OCI-LY1 (cell line): Measurements from ENCODE around the gene FOXJ2.

Source experiments
- H2AFZ ChIP-seq: fragments of 200-600 bp; sonication (generic), shearing (Covaris generic); 2 replicates; pipeline ENCODE4 v1.6.0; 2014; ENCODE audit warnings: antibody characterized with exemption, mild to moderate bottlenecking, low read length
- H3F3A ChIP-seq: fragments of 200-600 bp; sonication (generic), shearing (Covaris generic); 2 replicates; pipeline ENCODE4 v1.6.0; 2014; ENCODE audit warnings: mild to moderate bottlenecking, antibody characterized with exemption, low read length, moderate library complexity; ENCODE audit not compliant: insufficient read depth
- H3K27ac ChIP-seq: fragments of 200-600 bp; sonication (generic); 2 replicates; pipeline ENCODE4 v1.5.1; 2014; ENCODE audit warnings: low read length, mixed run types, mild to moderate bottlenecking, low read depth; ENCODE audit not compliant: poor library complexity, severe bottlenecking
- H3K27me3 ChIP-seq: fragments of 200-600 bp; sonication (generic); 2 replicates; pipeline ENCODE4 v1.6.0; 2014; ENCODE audit warnings: antibody characterized with exemption, mild to moderate bottlenecking, low read length, moderate library complexity; ENCODE audit not compliant: insufficient read depth
- H3K36me3 ChIP-seq: fragments of 200-600 bp; sonication (generic); 2 replicates; pipeline ENCODE4 v1.6.1; 2014; ENCODE audit warnings: mild to moderate bottlenecking, antibody characterized with exemption, low read length, moderate library complexity, mixed read lengths; ENCODE audit not compliant: insufficient read depth
- H3K4me1 ChIP-seq: fragments of 200-600 bp; sonication (generic); 2 replicates; pipeline ENCODE4 v1.5.1; 2014; ENCODE audit warnings: mild to moderate bottlenecking, low read length, moderate library complexity; ENCODE audit not compliant: insufficient read depth, severe bottlenecking
- H3K4me2 ChIP-seq: fragments of 200-600 bp; sonication (generic), shearing (Covaris generic); 2 replicates; pipeline ENCODE4 v1.6.1; 2014; ENCODE audit warnings: low read length
- H3K4me3 ChIP-seq: fragments of 200-600 bp; sonication (generic); 2 replicates; pipeline ENCODE4 v1.5.1; 2014; ENCODE audit warnings: low read length, low read depth, mild to moderate bottlenecking, mixed read lengths; ENCODE audit not compliant: poor library complexity, severe bottlenecking
- H3K79me2 ChIP-seq: fragments of 200-600 bp; shearing (Covaris generic); 2 replicates; pipeline ENCODE4 v1.6.1; 2016; ENCODE audit warnings: mixed run types, low read length, mixed read lengths; ENCODE audit not compliant: insufficient read depth
- H3K9ac ChIP-seq: fragments of 200-600 bp; sonication (generic), shearing (Covaris generic); 2 replicates; pipeline ENCODE4 v1.6.1; 2014; ENCODE audit warnings: mild to moderate bottlenecking, low read length, mixed read lengths
- H3K9me2 ChIP-seq: fragments of 200-600 bp; sonication (generic), shearing (Covaris generic); 2 replicates; pipeline ENCODE4 v1.6.1; 2014; ENCODE audit warnings: low read depth, mild to moderate bottlenecking, low read length, mixed read lengths
- H3K9me3 ChIP-seq: fragments of 200-600 bp; shearing (Covaris generic); 2 replicates; pipeline ENCODE4 v1.6.1; 2014; ENCODE audit warnings: low read length, mixed read lengths
- H4K20me1 ChIP-seq: fragments of 200-600 bp; sonication (generic), shearing (Covaris generic); 2 replicates; pipeline ENCODE4 v1.6.0; 2016; ENCODE audit warnings: mild to moderate bottlenecking, low read length; ENCODE audit not compliant: insufficient read depth
- EZH2 ChIP-seq: fragments of 200-600 bp; sonication (generic), shearing (Covaris generic); IDR thresholded peaks from 2 replicates; pipeline ENCODE4 v1.8.0; 2017; ENCODE audit warnings: borderline replicate concordance, mixed run types, mild to moderate bottlenecking, antibody characterized with exemption, low read length, moderate library complexity, mixed read lengths
- TF ChIP-seq, protein P1 (sequence below): fragments of 200-600 bp; sonication (generic), shearing (Covaris generic); IDR thresholded peaks from 2 replicates; pipeline ENCODE4 v1.5.1; 2017; ENCODE audit warnings: mild to moderate bottlenecking, antibody characterized with exemption, low read length, moderate library complexity, mixed read lengths

Gene FOXJ2

DNA sequence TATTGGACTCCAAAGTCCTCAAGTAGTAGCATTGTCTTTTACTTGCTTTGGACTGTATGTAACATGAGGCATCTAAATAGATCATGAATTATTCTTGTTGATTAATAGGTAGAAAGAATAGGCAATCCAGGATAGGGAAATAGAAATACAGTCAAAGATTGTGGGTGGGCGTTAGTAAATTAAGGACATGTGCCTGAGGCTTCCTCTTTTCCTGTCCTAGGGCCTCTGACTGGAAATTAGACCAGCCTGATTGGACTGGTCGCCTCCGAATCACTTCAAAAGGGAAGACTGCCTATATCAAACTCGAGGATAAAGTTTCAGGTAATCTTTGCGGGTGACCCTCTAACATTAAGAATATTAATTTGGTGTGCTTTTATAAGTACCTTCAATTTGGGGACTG, 57.2 kb downstream of the FOXJ2 start:
- Histone ChIP-seq H2AFZ (no peak overlapping the region), H3K36me3 (peaks cover 65% of the 10 kb centered on the region), H3K4me1 (peaks cover 18% of the 10 kb centered on the region), H4K20me1 (no peaks in the 10 kb centered on the region), H3K9ac (no peak overlapping the region), H3F3A (no peaks in the 10 kb centered on the region), H3K27me3 (no peaks in the 10 kb centered on the region), H3K79me2 (peaks cover 31% of the 10 kb centered on the region), H3K4me2 (no peak overlapping the region), H3K9me2 (no peaks in the 10 kb centered on the region), H3K27ac (no peak overlapping the region), H3K4me3 (no peak overlapping the region), H3K9me3 (no peaks in the 10 kb centered on the region)
- TF ChIP-seq, protein P1, sequence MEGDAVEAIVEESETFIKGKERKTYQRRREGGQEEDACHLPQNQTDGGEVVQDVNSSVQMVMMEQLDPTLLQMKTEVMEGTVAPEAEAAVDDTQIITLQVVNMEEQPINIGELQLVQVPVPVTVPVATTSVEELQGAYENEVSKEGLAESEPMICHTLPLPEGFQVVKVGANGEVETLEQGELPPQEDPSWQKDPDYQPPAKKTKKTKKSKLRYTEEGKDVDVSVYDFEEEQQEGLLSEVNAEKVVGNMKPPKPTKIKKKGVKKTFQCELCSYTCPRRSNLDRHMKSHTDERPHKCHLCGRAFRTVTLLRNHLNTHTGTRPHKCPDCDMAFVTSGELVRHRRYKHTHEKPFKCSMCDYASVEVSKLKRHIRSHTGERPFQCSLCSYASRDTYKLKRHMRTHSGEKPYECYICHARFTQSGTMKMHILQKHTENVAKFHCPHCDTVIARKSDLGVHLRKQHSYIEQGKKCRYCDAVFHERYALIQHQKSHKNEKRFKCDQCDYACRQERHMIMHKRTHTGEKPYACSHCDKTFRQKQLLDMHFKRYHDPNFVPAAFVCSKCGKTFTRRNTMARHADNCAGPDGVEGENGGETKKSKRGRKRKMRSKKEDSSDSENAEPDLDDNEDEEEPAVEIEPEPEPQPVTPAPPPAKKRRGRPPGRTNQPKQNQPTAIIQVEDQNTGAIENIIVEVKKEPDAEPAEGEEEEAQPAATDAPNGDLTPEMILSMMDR = no peak
- no peak for TF ChIP-seq EZH2

DNA sequence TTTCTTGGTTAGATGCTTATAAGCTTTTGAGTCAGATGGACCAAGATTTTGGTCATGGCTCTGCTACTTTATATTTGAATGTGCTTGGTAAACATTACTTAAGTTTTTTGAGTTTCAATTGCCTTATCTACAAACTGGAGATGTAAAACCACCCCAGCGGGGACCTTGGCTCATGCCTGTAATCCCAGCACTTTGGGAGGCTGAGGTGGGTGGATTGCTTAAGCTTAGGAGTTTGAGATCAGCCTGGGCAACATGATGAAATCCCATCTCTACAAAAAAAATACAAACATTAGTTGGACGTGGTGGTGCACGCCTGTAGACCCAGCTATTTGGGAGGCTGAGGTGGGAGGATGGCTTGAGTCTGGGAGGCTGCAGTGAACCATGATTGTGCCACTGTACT, 60.8 kb downstream of the FOXJ2 start:
- TF ChIP-seq, protein P1 = no peak
- TF ChIP-seq EZH2 = no peak
- H3F3A ChIP-seq = no peaks in the 10 kb centered on the region
- H3K27me3 ChIP-seq = no peaks in the 10 kb centered on the region
- H3K9me3 ChIP-seq = no peaks in the 10 kb centered on the region
- no peak overlapping the region for H3K4me3 ChIP-seq
- no peak overlapping the region for H3K27ac ChIP-seq
- H2AFZ ChIP-seq = no peak overlapping the region
- peaks cover 6% of the 10 kb centered on the region for H3K4me1 ChIP-seq
- H3K4me2 ChIP-seq = no peak overlapping the region
- no peak overlapping the region for H3K9ac ChIP-seq
- H3K9me2 ChIP-seq = no peaks in the 10 kb centered on the region
- H3K79me2 ChIP-seq = 0 out of 2 replicates have a peak, but pooled peaks cover 7% of the 10 kb centered on the region
- no peaks in the 10 kb centered on the region for H4K20me1 ChIP-seq
- H3K36me3 ChIP-seq = peaks cover 89% of the 10 kb centered on the region

DNA sequence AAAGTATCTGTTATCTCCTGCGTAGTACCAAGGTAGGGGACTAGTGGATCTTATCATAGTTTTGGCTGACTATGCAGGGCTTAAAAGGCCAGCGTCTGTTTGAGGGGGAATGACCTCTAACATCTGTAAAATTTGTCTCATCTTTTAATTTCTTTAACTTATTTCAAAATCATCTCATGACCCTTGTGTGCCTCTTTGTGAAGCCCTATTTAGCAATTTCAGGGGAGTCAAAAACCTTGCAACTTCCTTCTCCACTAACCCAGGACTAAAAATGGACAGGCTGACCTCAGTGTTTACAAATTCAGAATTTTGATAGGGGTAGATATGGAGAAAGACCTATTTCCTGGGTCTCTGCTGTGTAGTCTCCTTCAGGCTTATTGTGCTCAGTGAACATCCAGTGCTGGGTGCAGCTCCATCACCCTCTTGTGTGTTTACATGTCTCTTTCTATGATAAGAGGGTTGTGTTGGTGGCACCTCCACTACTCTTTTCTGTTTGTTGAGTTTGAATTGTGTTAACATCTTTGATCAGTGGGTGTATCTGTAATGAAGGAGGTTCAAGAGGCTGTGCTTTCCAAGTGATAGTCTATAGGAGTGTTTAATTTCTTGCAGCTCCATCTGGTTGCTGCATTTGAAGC, 63.9 kb downstream of the FOXJ2 start:
- H3K4me2 ChIP-seq = no peak overlapping the region
- H3F3A ChIP-seq = no peaks in the 10 kb centered on the region
- H3K9ac ChIP-seq = no peak overlapping the region
- no peaks in the 10 kb centered on the region for H4K20me1 ChIP-seq
- no peak for TF ChIP-seq EZH2
- TF ChIP-seq, protein P1 = no peak
- no peak overlapping the region for H3K4me3 ChIP-seq
- H3K27ac ChIP-seq = no peak overlapping the region
- H3K27me3 ChIP-seq = no peaks in the 10 kb centered on the region
- no peaks in the 10 kb centered on the region for H3K9me3 ChIP-seq
- no peak overlapping the region for H2AFZ ChIP-seq
- no peaks in the 10 kb centered on the region for H3K9me2 ChIP-seq
- no peaks in the 10 kb centered on the region for H3K79me2 ChIP-seq
- H3K4me1 ChIP-seq = no peaks in the 10 kb centered on the region
- H3K36me3 ChIP-seq = peaks cover 65% of the 10 kb centered on the region
